AG04450 (cell line): ENCODE data around the gene FAM114A1. TPM values are rescaled to one million over a fixed set of nuclear protein-coding genes. Genes with fewer than 3 reads are reported as not detected.

Source experiments
- CTCF ChIA-PET: fragments of 300-600, 350-600 bp; formaldehyde crosslinking; extraction: SDS; loops from one replicate; lab custom pipeline; 2022; ENCODE audit warnings: antibody characterized with exemption, inconsistent platforms; lab: Charles Lee
- POLR2A ChIA-PET: fragments of 350-600 bp; formaldehyde crosslinking; extraction: SDS; loops from one replicate; lab custom pipeline; 2021; ENCODE audit warnings: antibody characterized with exemption, inconsistent platforms; lab: Yijun Ruan, JAX
- DNase-seq: peaks from one replicate; pipeline ENCODE4 v3.0.0-alpha.2; 2011; ENCODE audit warnings: low read depth, low spot score
- H3K27ac ChIP-seq: one replicate; pipeline ENCODE4 v1.5.1; 2012; ENCODE audit warnings: low read depth, low read length, control low read depth
- H3K27me3 ChIP-seq: one replicate; pipeline ENCODE4 v1.6.0; 2012; ENCODE audit warnings: low read length; ENCODE audit not compliant: control insufficient read depth, insufficient read depth
- H3K4me3 ChIP-seq: 2 replicates; pipeline ENCODE4 v1.5.1; 2011; ENCODE audit warnings: mild to moderate bottlenecking, low read depth, low read length, control low read depth
- H3K9me3 ChIP-seq: 2 replicates; pipeline ENCODE4 v1.5.1; 2012; ENCODE audit warnings: low read length; ENCODE audit not compliant: control insufficient read depth, insufficient read depth
- CTCF ChIP-seq: IDR thresholded peaks from 2 replicates; pipeline ENCODE4 v1.5.1; 2011; ENCODE audit warnings: low read depth, low read length, control low read depth, inconsistent platforms
- polyA plus RNA-seq: library from polyadenylated mRNA; depleted of rRNA; stranded (reverse); fragments of >200 nt; gene quantifications from 2 replicates; pipeline ENCODE4 v1.2.3, GENCODE V29; 2011

The FAM114A1 gene
- polyA plus RNA-seq, 1 experiment, result 303 TPM

DNA sequence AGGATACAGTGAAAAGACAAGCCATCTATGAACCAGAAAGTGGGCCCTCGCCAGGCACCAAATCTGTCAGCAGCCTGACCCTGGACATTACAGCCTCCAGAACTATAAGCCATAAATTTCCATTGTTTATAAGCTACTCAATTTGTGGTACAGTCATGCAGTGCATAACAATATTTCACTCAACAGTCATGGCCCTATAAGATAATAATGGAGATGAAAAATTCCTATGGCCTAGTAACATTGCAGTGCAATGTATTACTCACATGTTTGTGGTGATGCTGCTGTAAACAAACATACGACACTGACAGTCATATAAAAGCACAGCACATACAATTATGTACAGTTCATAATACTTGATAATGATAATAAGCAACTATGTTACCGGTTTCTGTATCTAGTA is 45.9 kb upstream of the FAM114A1 start:
- CTCF ChIA-PET, result interaction anchor here (1.7 to 1.9 kb wide), 2 partner anchors 39 kb away, joined by 5 read pairs; partner anchors contain the start of gene TLR10
- Histone ChIP-seq H3K27me3 (no peaks in the 10 kb centered on the region), H3K4me3 (no peak overlapping the region), H3K9me3 (peaks cover 9% of the 10 kb centered on the region), H3K27ac (no peak overlapping the region)
- no peak for TF ChIP-seq CTCF
- POLR2A ChIA-PET, result no interaction called here
- DNase-seq, result no peak

DNA sequence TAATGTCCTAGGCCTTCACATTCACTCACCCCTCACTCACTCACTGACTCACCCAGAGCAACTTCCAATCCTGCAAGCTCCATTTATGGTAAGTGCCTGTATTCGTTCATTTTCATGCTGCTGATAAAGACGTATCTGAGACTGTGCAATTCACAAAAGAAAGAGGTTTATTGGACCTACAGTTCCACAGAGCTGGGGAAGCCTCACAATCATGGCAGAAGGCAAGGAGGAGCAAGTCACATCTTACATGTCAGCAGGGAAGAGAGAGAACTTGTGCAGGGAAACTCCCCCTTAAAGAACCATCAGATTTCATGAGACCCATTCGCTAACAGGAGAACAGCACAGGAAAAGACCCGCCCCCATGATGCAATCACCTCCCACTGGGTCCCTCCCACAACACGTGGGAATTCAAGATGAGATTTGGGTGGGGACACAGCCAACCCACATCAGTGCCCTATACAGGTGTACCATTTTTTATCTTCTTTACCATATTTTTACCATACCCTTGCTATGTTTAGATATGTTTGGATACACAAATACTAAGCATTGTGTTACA is 44.8 kb upstream of the FAM114A1 start:
- no peak overlapping the region for H3K27ac ChIP-seq
- no peak for TF ChIP-seq CTCF
- H3K4me3 ChIP-seq, result no peak overlapping the region
- no peak for DNase-seq
- ChIA-PET CTCF (interaction anchor here (1.9 kb wide), 1 partner anchor 40 kb away, joined by 5 read pairs; the partner anchor contains the start of gene TLR10), POLR2A (no interaction called here)
- no peaks in the 10 kb centered on the region for H3K27me3 ChIP-seq
- H3K9me3 ChIP-seq, result peaks cover 9% of the 10 kb centered on the region

DNA sequence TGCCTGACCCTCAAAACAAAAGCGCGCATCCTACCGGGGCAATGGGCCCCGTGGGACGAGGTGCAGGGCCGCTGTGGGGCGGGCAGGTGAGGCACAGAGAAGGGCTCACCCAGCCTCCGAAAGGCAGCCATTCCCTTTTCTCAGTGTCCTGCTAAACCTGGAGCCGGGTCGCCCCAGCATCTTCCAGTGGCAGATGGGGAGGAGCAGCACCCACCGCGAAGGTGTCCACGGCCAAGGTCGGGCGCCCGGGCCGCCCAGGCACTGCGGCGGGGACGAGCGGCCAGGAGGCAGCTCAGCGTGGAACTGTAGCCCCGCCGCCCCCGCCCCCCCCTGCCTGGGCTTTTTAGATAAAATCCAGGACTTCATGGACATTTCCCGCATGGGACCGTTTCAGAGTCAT is 43.8 kb upstream of the FAM114A1 start:
- no peak for TF ChIP-seq CTCF

GRCh38 chr4:38829237-38829636 is 38.4 kb upstream of the FAM114A1 start:
- ChIA-PET CTCF (interaction anchor here (1.2 to 1.3 kb wide), 2 partner anchors 26 to 32 kb away, joined by 3 to 6 read pairs; no protein-coding TSS in a partner anchor), POLR2A (no interaction called here)
- no peak for TF ChIP-seq CTCF
- Histone ChIP-seq H3K27ac (no peak overlapping the region), H3K4me3 (no peak overlapping the region), H3K27me3 (no peaks in the 10 kb centered on the region), H3K9me3 (peaks cover 9% of the 10 kb centered on the region)
- no peak for DNase-seq

More for the DNA sequence above, 43.8 kb upstream of the FAM114A1 start:
- Histone ChIP-seq H3K27me3 (no peaks in the 10 kb centered on the region), H3K9me3 (peaks cover 9% of the 10 kb centered on the region), H3K4me3 (no peak overlapping the region), H3K27ac (no peak overlapping the region)
- ChIA-PET CTCF (no interaction called here), POLR2A (no interaction called here)
- DNase-seq, result no peak

DNA sequence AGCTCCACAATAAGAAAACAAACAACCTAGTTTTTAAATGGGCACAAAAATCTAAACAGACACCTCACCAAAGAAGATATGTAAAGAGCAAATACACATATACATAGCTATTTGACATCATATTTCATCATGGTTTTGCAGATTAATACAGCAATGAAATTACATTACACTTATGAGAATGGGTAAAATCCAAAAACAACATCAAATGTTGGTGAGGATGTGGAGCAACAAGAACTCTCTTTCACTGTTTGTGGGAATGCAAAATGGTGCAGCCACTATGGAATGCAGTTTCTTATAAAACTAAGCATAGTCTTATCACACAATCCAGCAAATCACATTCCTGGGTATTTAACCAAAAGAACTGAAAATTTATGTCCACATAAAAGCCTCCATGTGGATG is 36.0 kb upstream of the FAM114A1 start:
- Histone ChIP-seq H3K9me3 (peaks cover 9% of the 10 kb centered on the region), H3K4me3 (no peak overlapping the region), H3K27ac (no peak overlapping the region), H3K27me3 (no peaks in the 10 kb centered on the region)
- ChIA-PET CTCF (interaction anchor here (0.6 to 1.9 kb wide), 3 partner anchors 27 to 769 kb away, joined by 5 read pairs; partner anchors contain the start of gene TLR1), POLR2A (interaction anchor here (1.1 kb wide), 1 partner anchor 37 kb away, joined by 3 read pairs; no protein-coding TSS in a partner anchor)
- TF ChIP-seq CTCF, result no peak
- DNase-seq, result no peak
